Measurements from ENCODE around the gene PLEKHA7. TPM values are rescaled to one million over a fixed set of nuclear protein-coding genes. Genes with fewer than 3 reads are reported as not detected.

The PLEKHA7 gene
- total and polyA plus RNA-seq, 2 experiments from 2014 or later: 40.8 to 167 TPM

GRCh38 chr11:16993495-16993894 is 20.7 kb downstream of the PLEKHA7 start:
- DNase-seq (ENCODE audit: low read depth in 1 of 2, low spot score in 1 of 2): no peak
- H3K9me3 ChIP-seq (ENCODE audit: low read depth): no peaks in the 10 kb centered on the region
- peaks cover 3% of the 10 kb centered on the region for H3K4me1 ChIP-seq (ENCODE audit: low read depth)
- H3K36me3 ChIP-seq: no peaks in the 10 kb centered on the region
- H3K27ac ChIP-seq: no peak overlapping the region
- H3K27me3 ChIP-seq: no peaks in the 10 kb centered on the region
- TF ChIP-seq CTCF (IDR thresholded peaks at IDR 0.05; ENCODE audit: low read depth, low read length): no peak
- H3K4me3 ChIP-seq: no peak overlapping the region

- TF ChIP-seq CTCF (IDR thresholded peaks at IDR 0.05; ENCODE audit: low read depth, low read length): no peak
- Histone ChIP-seq H3K4me3 (no peak overlapping the region), H3K4me1 (ENCODE audit: low read depth) (peaks cover 3% of the 10 kb centered on the region), H3K9me3 (ENCODE audit: low read depth) (no peaks in the 10 kb centered on the region), H3K36me3 (no peaks in the 10 kb centered on the region), H3K27me3 (no peaks in the 10 kb centered on the region), H3K27ac (no peak overlapping the region)
- no peak for DNase-seq (ENCODE audit: low read depth in 1 of 2, low spot score in 1 of 2)
These were observed 21.4 kb downstream of the PLEKHA7 start for GRCh38 chr11:16992846-16993245.

GRCh38 chr11:16989554-16989953 is 24.7 kb downstream of the PLEKHA7 start:
- no peak overlapping the region for H3K4me3 ChIP-seq
- peaks cover 15% of the 10 kb centered on the region for H3K4me1 ChIP-seq (ENCODE audit: low read depth)
- H3K36me3 ChIP-seq: no peaks in the 10 kb centered on the region
- TF ChIP-seq CTCF (IDR thresholded peaks at IDR 0.05; ENCODE audit: low read depth, low read length): no peak
- H3K9me3 ChIP-seq (ENCODE audit: low read depth): no peaks in the 10 kb centered on the region
- DNase-seq (ENCODE audit: low read depth in 1 of 2, low spot score in 1 of 2): no peak
- H3K27me3 ChIP-seq: no peaks in the 10 kb centered on the region
- no peak overlapping the region for H3K27ac ChIP-seq

GRCh38 chr11:16987205-16987568 is 27.0 kb downstream of the PLEKHA7 start:
- no peak for TF ChIP-seq CTCF (IDR thresholded peaks at IDR 0.05; ENCODE audit: low read depth, low read length)
- Histone ChIP-seq H3K4me3 (no peak overlapping the region), H3K27ac (no peak overlapping the region), H3K36me3 (no peaks in the 10 kb centered on the region), H3K27me3 (no peaks in the 10 kb centered on the region), H3K9me3 (ENCODE audit: low read depth) (no peaks in the 10 kb centered on the region), H3K4me1 (ENCODE audit: low read depth) (peaks cover 16% of the 10 kb centered on the region)
- peak in 1 of 2 donors; percentile 39 for DNase-seq (ENCODE audit: low read depth in 1 of 2, low spot score in 1 of 2)

GRCh38 chr11:16986434-16987204 is 27.6 kb downstream of the PLEKHA7 start:
- no peak overlapping the region for H3K4me3 ChIP-seq
- no peak for TF ChIP-seq CTCF (IDR thresholded peaks at IDR 0.05; ENCODE audit: low read depth, low read length)
- H3K4me1 ChIP-seq (ENCODE audit: low read depth): peaks cover 22% of the 10 kb centered on the region
- peak in 1 of 2 donors; percentile 48 for DNase-seq (ENCODE audit: low read depth in 1 of 2, low spot score in 1 of 2)
- no peaks in the 10 kb centered on the region for H3K36me3 ChIP-seq
- H3K27ac ChIP-seq: no peak overlapping the region
- no peaks in the 10 kb centered on the region for H3K27me3 ChIP-seq
- H3K9me3 ChIP-seq (ENCODE audit: low read depth): no peaks in the 10 kb centered on the region

Data from cardiac muscle cell (in vitro differentiated cells and primary cell).